Fibroblast of lung (primary cell): ENCODE results near the gene CDNF. TPM values are rescaled to one million over a fixed set of nuclear protein-coding genes. Genes with fewer than 3 reads are reported as not detected.

Source experiments
- DNase-seq, 2 donors: peaks; one replicate each; pipeline versions ENCODE4 v3.0.0 to v3.0.0-alpha.2; 2010; ENCODE audit warnings: low read depth in 2 of 2
- H2AFZ ChIP-seq: 2 replicates; pipeline ENCODE4 v1.5.1; 2012; ENCODE audit warnings: low read length, control low read depth, inconsistent platforms
- H3K27ac ChIP-seq: 2 replicates; pipeline ENCODE4 v1.5.1; 2011; ENCODE audit warnings: low read length, control low read depth; ENCODE audit not compliant: insufficient read depth
- H3K27me3 ChIP-seq: 2 replicates; pipeline ENCODE4 v1.5.1; 2011; ENCODE audit warnings: mild to moderate bottlenecking, low read length; ENCODE audit not compliant: control insufficient read depth, insufficient read depth
- H3K36me3 ChIP-seq: 2 replicates; pipeline ENCODE4 v1.5.1; 2011; ENCODE audit warnings: low read length; ENCODE audit not compliant: control insufficient read depth, insufficient read depth
- H3K4me1 ChIP-seq: 2 replicates; pipeline ENCODE4 v1.5.1; 2011; ENCODE audit warnings: low read length; ENCODE audit not compliant: control insufficient read depth, insufficient read depth; ENCODE audit errors: extremely low read depth
- H3K4me2 ChIP-seq: 2 replicates; pipeline ENCODE4 v1.5.1; 2011; ENCODE audit warnings: low read length, control low read depth; ENCODE audit not compliant: insufficient read depth; ENCODE audit errors: extremely low read depth
- H3K4me3 ChIP-seq, 4 experiments: fragments of 200-600 bp in 1 of 4; sonication (generic) in 1 of 4; replicated peaks in 1 of 4; 2 replicates each; pipeline ENCODE4 v1.5.1; 2011 to 2016; ENCODE audit warnings: low read length in 4 of 4, low read depth in 3 of 4, mild to moderate bottlenecking in 3 of 4, control low read depth in 2 of 4, inconsistent platforms in 1 of 4, mixed read lengths in 1 of 4; ENCODE audit not compliant: insufficient read depth in 1 of 4; ENCODE audit errors: control extremely low read depth in 1 of 4
- H3K79me2 ChIP-seq: 2 replicates; pipeline ENCODE4 v1.5.1; 2012; ENCODE audit warnings: mild to moderate bottlenecking, low read length, inconsistent platforms; ENCODE audit not compliant: control insufficient read depth, insufficient read depth
- H3K9ac ChIP-seq: 2 replicates; pipeline ENCODE4 v1.5.1; 2011; ENCODE audit warnings: mild to moderate bottlenecking, low read length, control low read depth; ENCODE audit not compliant: insufficient read depth
- H3K9me3 ChIP-seq: 2 replicates; pipeline ENCODE4 v1.5.1; 2012; ENCODE audit warnings: low read depth, low read length; ENCODE audit not compliant: control insufficient read depth, insufficient read depth
- H4K20me1 ChIP-seq: 2 replicates; pipeline ENCODE4 v1.5.1; 2011; ENCODE audit warnings: low read length; ENCODE audit not compliant: control insufficient read depth, insufficient read depth; ENCODE audit errors: extremely low read depth
- EZH2 ChIP-seq: IDR thresholded peaks from 2 replicates; pipeline ENCODE4 v1.5.1; 2012; ENCODE audit warnings: low read length, control low read depth, mild to moderate bottlenecking; ENCODE audit errors: missing control alignments
- polyA minus RNA-seq: library from RNA; depleted of rRNA, polyadenylated mRNA; stranded (reverse); fragments of >200 nt; gene quantifications from 2 replicates; pipeline ENCODE4 v1.2.3, GENCODE V29; 2011; ENCODE audit warnings: low replicate concordance
- polyA plus RNA-seq, 2 donors: library from polyadenylated mRNA; depleted of rRNA in 1 of 2; stranded (reverse) in 1 of 2; unstranded in 1 of 2; fragments of >200 nt; gene quantifications; 2 replicates each; pipeline ENCODE4 v1.2.1, GENCODE V29; 2011 to 2012; ENCODE audit warnings: missing spikeins in 1 of 2
- total RNA-seq: library from RNA; depleted of rRNA; stranded (reverse); fragments of >200 nt; gene quantifications from 2 replicates; pipeline ENCODE4 v1.2.1, GENCODE V29; 2014
- TF ChIP-seq, protein P1 (sequence below), 2 donors: IDR thresholded peaks in 1 of 2; conservative IDR thresholded peaks in 1 of 2; 1 replicate in 1 of 2; 2 replicates in 1 of 2; pipeline ENCODE4 v1.5.1; 2011 to 2012; ENCODE audit warnings: low read length in 2 of 2, control low read depth in 1 of 2, inconsistent platforms in 1 of 2, low read depth in 1 of 2, mild to moderate bottlenecking in 1 of 2

Gene CDNF
- total RNA-seq (1.2 and 1.5 TPM in 2 replicates), polyA plus RNA-seq (2.8 and 3.4 TPM in 2 replicates), polyA minus RNA-seq (not detected in 2 replicates)
- polyA plus RNA-seq (2012) = 2.4 and 3.3 TPM in 2 replicates

DNA sequence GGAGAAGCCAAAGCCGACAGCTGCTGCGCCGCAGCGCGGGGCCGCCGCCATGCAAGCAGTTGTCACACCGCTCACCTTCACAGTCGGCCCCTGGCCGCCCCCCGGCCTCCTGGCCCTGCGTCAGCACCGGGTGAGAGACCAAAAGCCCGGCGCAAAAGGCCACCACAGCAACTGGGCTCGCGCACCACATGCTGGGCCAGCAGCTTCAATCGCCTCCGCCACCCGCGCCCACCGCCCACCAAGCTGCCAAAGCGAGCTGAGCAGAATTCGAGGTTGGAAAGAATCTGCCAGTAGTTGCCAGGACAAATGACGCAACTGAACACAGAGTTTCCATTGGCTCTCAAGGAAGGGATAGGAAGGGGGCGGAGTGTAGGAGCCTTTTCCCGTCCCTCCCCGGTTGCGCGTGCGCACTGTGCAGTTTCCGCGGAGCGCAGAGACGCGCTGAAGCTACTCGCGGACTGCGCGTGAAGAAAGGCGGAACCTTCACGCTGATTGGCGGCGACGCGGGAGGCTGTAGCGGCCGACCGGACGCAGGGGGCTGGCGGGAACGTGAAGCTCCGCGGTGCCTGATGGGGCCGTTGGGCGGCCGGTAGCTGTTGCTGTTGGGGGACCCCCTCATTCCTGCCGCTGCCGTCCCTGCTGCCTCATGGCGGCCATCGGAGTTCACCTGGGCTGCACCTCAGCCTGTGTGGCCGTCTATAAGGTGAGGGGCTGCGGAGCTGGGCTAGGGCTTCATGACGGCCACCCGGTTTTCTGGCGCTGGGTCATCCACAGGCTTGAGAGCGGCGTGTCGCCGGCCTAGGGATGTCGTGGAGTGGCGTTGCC is at the start of gene CDNF, which contains the start of the genes HSPA14 and MSANTD7:
Gene CDNF, minus strand, starts transcription at position 281 of the 825 bp plus-strand sequence. Its CDS starts 91 bp downstream, at position 190.
Gene HSPA14, plus strand, starts transcription at position 550 of the 825 bp plus-strand sequence. Its CDS starts 97 bp downstream, at position 647.
Gene MSANTD7, plus strand, starts transcription at position 550 of the 825 bp plus-strand sequence. CDS start 3,979 bp downstream, outside the sequence.
- H3K27me3 ChIP-seq = no peaks in the 10 kb centered on the region
- peak within 1 kb of the TSS; percentile 88 for H2AFZ ChIP-seq
- peak within 1 kb of the TSS; percentile 97 for H3K9ac ChIP-seq
- H3K4me2 ChIP-seq = peak within 1 kb of the TSS; percentile 94
- H3K9me3 ChIP-seq = no peaks in the 10 kb centered on the region
- peak within 1 kb of the TSS; percentile 92 for H3K27ac ChIP-seq
- H3K36me3 ChIP-seq = peaks cover 5% of the 10 kb centered on the region
- no peaks in the 10 kb centered on the region for H4K20me1 ChIP-seq
- no peak for TF ChIP-seq EZH2
- TF ChIP-seq, protein P1, sequence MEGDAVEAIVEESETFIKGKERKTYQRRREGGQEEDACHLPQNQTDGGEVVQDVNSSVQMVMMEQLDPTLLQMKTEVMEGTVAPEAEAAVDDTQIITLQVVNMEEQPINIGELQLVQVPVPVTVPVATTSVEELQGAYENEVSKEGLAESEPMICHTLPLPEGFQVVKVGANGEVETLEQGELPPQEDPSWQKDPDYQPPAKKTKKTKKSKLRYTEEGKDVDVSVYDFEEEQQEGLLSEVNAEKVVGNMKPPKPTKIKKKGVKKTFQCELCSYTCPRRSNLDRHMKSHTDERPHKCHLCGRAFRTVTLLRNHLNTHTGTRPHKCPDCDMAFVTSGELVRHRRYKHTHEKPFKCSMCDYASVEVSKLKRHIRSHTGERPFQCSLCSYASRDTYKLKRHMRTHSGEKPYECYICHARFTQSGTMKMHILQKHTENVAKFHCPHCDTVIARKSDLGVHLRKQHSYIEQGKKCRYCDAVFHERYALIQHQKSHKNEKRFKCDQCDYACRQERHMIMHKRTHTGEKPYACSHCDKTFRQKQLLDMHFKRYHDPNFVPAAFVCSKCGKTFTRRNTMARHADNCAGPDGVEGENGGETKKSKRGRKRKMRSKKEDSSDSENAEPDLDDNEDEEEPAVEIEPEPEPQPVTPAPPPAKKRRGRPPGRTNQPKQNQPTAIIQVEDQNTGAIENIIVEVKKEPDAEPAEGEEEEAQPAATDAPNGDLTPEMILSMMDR (conservative IDR thresholded peaks at IDR 0.05 in 1 of 2, IDR thresholded peaks at IDR 0.05 in 1 of 2; ENCODE audit: low read depth in 1 of 2, low read length in 2 of 2) = no peak
- H3K4me1 ChIP-seq = no peaks in the 10 kb centered on the region
- peaks cover 27% of the 10 kb centered on the region for H3K79me2 ChIP-seq
- DNase-seq = peak; percentile 98 to 99
- peak within 1 kb of the TSS; percentile 85 to 92 (median 90) for H3K4me3 ChIP-seq

DNA sequence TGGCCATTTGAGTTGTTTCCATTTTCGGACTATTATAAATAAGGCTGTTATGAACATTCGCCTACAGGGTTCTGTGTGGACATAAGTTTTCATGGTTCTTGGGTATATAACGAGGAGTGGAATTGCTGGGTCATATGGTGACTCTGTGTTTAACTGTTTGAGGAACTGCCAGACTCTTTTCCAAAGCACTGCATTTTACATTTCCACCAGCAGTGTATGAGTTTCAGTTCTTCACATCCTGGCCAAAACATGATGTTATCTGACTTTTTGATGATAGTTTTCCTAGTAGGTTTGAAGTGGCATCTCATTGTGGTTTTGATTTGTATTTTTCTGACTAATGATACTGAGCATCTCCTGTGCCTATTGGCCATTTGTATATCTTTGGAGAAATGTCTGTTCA is 46.2 kb upstream of the CDNF start:
- TF ChIP-seq, protein P1 (conservative IDR thresholded peaks at IDR 0.05 in 1 of 2, IDR thresholded peaks at IDR 0.05 in 1 of 2; ENCODE audit: low read depth in 1 of 2, low read length in 2 of 2) = no peak
- no peak for TF ChIP-seq EZH2
- no peak for DNase-seq
- H4K20me1 ChIP-seq = no peaks in the 10 kb centered on the region
- H3K27me3 ChIP-seq = no peaks in the 10 kb centered on the region
- no peak overlapping the region for H3K9ac ChIP-seq
- no peak overlapping the region for H3K4me3 ChIP-seq
- H3K9me3 ChIP-seq = no peaks in the 10 kb centered on the region
- no peak overlapping the region for H3K27ac ChIP-seq
- H3K36me3 ChIP-seq = no peaks in the 10 kb centered on the region
- H3K4me2 ChIP-seq = no peak overlapping the region
- no peaks in the 10 kb centered on the region for H3K4me1 ChIP-seq
- peaks cover 72% of the 10 kb centered on the region for H3K79me2 ChIP-seq
- H2AFZ ChIP-seq = no peak overlapping the region

DNA sequence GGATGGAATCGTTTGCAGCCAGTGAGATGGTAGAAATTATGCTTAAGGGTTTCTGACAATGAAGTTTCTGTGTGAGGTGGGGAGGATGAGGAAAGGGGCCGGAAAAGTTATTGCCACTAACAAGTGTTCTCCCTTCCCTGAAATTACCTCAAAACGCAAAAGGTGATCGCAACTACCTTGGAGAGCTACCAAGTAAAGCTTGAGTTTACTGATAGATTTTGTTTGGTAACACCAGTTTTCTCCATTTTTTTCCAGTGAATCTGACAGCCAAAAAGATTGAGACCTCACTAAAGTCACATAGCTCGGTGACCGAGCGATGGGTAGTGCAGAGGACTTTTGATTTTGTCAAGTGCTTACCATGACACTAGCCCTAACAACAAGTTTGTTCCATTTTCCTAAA is 42.4 kb upstream of the CDNF start:
- Histone ChIP-seq H3K27ac (no peak overlapping the region), H3K27me3 (no peaks in the 10 kb centered on the region), H3K4me2 (peak overlapping the region; percentile 57), H3K4me3 (peak overlapping the region; percentile 82 to 91 (median 84)), H3K9me3 (no peaks in the 10 kb centered on the region), H4K20me1 (no peaks in the 10 kb centered on the region), H3K79me2 (peaks cover 68% of the 10 kb centered on the region), H3K36me3 (no peaks in the 10 kb centered on the region), H3K4me1 (peaks cover 7% of the 10 kb centered on the region), H3K9ac (no peak overlapping the region), H2AFZ (no peak overlapping the region)
- TF ChIP-seq, protein P1 (conservative IDR thresholded peaks at IDR 0.05 in 1 of 2, IDR thresholded peaks at IDR 0.05 in 1 of 2; ENCODE audit: low read depth in 1 of 2, low read length in 2 of 2) = no peak
- no peak for TF ChIP-seq EZH2
- peak in 1 of 2 donors; percentile 7 for DNase-seq
